ENCODE measurements around the gene VDAC2. TPM values are rescaled to one million over a fixed set of nuclear protein-coding genes. Genes with fewer than 3 reads are reported as not detected.

VDAC2 gene
- polyA plus RNA-seq, 1 donor from 2014 or later = 291 TPM

DNA sequence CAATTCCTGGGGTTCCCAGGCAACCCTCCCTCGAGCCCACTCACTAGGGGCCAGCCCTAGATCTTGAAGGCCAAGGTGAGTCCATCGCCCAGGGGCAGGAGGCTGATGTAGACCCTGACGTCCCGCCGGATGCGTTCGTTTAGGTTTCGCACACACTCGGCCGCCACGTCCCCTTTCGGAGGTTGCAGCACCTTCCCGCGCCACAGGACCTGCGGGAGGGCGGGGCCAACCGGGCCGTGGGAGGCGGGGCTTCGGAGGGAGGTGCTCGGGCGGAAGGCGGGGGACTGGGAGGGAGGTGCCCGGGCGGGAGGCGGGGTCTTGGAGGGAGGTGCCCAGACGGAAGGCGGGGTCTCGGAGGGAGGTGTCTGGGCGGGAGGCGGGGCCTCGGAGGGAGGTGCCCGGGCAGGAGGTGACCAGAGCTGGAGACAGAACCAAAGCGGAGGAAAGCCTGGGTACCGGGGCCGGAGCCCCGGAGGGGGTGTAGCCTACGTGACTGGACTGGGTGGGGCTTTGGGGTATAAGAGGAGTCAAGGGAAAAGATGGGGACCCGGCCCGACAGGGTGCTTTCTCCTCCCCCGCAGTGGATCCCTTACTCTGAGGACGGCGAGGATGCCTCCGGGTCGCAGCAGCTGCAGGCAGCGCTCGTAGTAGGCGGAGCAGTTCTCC lies 23.6 kb downstream of the VDAC2 start:
- no peaks in the 10 kb centered on the region for H3K36me3 ChIP-seq (ENCODE audit: insufficient read depth, low read length)
- peak overlapping the region; percentile 82 for H3K4me3 ChIP-seq (ENCODE audit: low read length)
- no peaks in the 10 kb centered on the region for H3K79me2 ChIP-seq (replicated peaks; ENCODE audit: insufficient read depth, low read length)
- H3K27ac ChIP-seq (ENCODE audit: low read length) = no peak overlapping the region
- peaks cover 9% of the 10 kb centered on the region for H3K27me3 ChIP-seq (ENCODE audit: insufficient read depth, low read depth, low read length)
- no peak overlapping the region for H2AFZ ChIP-seq (ENCODE audit: low read depth, low read length)
- H3F3A ChIP-seq (ENCODE audit: insufficient read depth, low read length, poor library complexity, severe bottlenecking) = no peaks in the 10 kb centered on the region
- TF ChIP-seq EZH2 (IDR thresholded peaks at IDR 0.05; ENCODE audit: borderline replicate concordance, insufficient read depth, low read length, poor library complexity, severe bottlenecking) (no peak), TAF1 (IDR thresholded peaks at IDR 0.05; ENCODE audit: low read depth) (no peak)
- TF ChIP-seq, protein P1, sequence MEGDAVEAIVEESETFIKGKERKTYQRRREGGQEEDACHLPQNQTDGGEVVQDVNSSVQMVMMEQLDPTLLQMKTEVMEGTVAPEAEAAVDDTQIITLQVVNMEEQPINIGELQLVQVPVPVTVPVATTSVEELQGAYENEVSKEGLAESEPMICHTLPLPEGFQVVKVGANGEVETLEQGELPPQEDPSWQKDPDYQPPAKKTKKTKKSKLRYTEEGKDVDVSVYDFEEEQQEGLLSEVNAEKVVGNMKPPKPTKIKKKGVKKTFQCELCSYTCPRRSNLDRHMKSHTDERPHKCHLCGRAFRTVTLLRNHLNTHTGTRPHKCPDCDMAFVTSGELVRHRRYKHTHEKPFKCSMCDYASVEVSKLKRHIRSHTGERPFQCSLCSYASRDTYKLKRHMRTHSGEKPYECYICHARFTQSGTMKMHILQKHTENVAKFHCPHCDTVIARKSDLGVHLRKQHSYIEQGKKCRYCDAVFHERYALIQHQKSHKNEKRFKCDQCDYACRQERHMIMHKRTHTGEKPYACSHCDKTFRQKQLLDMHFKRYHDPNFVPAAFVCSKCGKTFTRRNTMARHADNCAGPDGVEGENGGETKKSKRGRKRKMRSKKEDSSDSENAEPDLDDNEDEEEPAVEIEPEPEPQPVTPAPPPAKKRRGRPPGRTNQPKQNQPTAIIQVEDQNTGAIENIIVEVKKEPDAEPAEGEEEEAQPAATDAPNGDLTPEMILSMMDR (IDR thresholded peaks at IDR 0.05; ENCODE audit: poor library complexity, severe bottlenecking) = no peak
- no peaks in the 10 kb centered on the region for H3K9me2 ChIP-seq (ENCODE audit: insufficient read depth, low read length)
- H3K4me2 ChIP-seq (ENCODE audit: low read length) = no peak overlapping the region
- no peaks in the 10 kb centered on the region for H3K9me3 ChIP-seq (ENCODE audit: low read length)
- no peaks in the 10 kb centered on the region for H4K20me1 ChIP-seq (ENCODE audit: insufficient read depth)
- H3K9ac ChIP-seq (ENCODE audit: low read length) = peak overlapping the region; percentile 69

DNA sequence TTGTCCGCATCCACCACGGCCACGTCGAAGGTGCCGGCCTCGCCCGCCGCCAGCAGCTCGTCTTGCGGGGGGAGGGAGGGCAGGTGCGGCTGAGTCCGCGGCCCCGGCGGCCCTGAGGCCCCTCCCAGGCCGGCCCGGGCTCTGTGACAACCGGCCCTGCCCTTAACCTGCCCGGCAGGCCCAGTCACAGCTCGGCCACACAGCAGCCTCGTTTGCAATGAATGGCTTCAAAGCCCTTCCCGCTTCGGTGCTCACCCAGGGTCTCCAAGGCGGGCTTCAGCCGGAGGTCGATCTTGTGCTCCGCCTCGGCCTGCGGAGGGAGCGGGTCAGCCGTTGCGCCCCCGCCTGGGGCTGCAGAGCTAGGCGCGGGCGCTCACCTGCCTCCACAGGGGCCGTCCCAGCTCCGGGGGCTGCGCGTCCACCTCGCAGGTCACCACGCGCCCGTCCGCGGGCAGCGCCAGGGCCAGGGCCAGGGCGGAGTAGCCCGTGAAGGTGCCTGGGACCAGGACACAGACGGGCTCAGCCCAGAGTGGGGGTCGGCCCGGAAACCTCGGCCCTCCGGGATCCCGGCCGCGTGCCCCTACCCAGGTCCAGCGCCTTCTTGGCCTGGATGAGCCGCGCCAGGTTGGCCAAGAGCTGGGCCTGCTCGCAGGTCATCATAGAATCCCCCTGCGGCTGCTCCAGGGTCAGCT lies 24.2 kb downstream of the VDAC2 start:
- no peaks in the 10 kb centered on the region for H3K9me2 ChIP-seq (ENCODE audit: insufficient read depth, low read length)
- no peaks in the 10 kb centered on the region for H3K36me3 ChIP-seq (ENCODE audit: insufficient read depth, low read length)
- H3K9me3 ChIP-seq (ENCODE audit: low read length) = no peaks in the 10 kb centered on the region
- H2AFZ ChIP-seq (ENCODE audit: low read depth, low read length) = no peak overlapping the region
- H3K27ac ChIP-seq (ENCODE audit: low read length) = no peak overlapping the region
- H3K79me2 ChIP-seq (replicated peaks; ENCODE audit: insufficient read depth, low read length) = no peaks in the 10 kb centered on the region
- TF ChIP-seq, protein P1 (IDR thresholded peaks at IDR 0.05; ENCODE audit: poor library complexity, severe bottlenecking) = no peak
- TF ChIP-seq POLR2AphosphoS5 (IDR thresholded peaks at IDR 0.05) (no peak), SMC3 (conservative IDR thresholded peaks at IDR 0.05; ENCODE audit: poor library complexity) (no peak), EZH2 (IDR thresholded peaks at IDR 0.05; ENCODE audit: borderline replicate concordance, insufficient read depth, low read length, poor library complexity, severe bottlenecking) (no peak), MXI1 (conservative IDR thresholded peaks at IDR 0.05; ENCODE audit: poor library complexity, severe bottlenecking) (no peak), RAD21 (conservative IDR thresholded peaks at IDR 0.05) (no peak), EP300 (conservative IDR thresholded peaks at IDR 0.05; ENCODE audit: poor library complexity, severe bottlenecking) (no peak), TAF1 (IDR thresholded peaks at IDR 0.05; ENCODE audit: low read depth) (no peak)
- TF ChIP-seq, protein P2, sequence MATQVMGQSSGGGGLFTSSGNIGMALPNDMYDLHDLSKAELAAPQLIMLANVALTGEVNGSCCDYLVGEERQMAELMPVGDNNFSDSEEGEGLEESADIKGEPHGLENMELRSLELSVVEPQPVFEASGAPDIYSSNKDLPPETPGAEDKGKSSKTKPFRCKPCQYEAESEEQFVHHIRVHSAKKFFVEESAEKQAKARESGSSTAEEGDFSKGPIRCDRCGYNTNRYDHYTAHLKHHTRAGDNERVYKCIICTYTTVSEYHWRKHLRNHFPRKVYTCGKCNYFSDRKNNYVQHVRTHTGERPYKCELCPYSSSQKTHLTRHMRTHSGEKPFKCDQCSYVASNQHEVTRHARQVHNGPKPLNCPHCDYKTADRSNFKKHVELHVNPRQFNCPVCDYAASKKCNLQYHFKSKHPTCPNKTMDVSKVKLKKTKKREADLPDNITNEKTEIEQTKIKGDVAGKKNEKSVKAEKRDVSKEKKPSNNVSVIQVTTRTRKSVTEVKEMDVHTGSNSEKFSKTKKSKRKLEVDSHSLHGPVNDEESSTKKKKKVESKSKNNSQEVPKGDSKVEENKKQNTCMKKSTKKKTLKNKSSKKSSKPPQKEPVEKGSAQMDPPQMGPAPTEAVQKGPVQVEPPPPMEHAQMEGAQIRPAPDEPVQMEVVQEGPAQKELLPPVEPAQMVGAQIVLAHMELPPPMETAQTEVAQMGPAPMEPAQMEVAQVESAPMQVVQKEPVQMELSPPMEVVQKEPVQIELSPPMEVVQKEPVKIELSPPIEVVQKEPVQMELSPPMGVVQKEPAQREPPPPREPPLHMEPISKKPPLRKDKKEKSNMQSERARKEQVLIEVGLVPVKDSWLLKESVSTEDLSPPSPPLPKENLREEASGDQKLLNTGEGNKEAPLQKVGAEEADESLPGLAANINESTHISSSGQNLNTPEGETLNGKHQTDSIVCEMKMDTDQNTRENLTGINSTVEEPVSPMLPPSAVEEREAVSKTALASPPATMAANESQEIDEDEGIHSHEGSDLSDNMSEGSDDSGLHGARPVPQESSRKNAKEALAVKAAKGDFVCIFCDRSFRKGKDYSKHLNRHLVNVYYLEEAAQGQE (IDR thresholded peaks at IDR 0.05; ENCODE audit: borderline replicate concordance) = no peak
- peak overlapping the region; percentile 65 for H3K4me2 ChIP-seq (ENCODE audit: low read length)
- peaks cover 9% of the 10 kb centered on the region for H3K27me3 ChIP-seq (ENCODE audit: insufficient read depth, low read depth, low read length)
- H3F3A ChIP-seq (ENCODE audit: insufficient read depth, low read length, poor library complexity, severe bottlenecking) = no peaks in the 10 kb centered on the region
- no peaks in the 10 kb centered on the region for H4K20me1 ChIP-seq (ENCODE audit: insufficient read depth)
- H3K9ac ChIP-seq (ENCODE audit: low read length) = peak overlapping the region; percentile 69
- H3K4me3 ChIP-seq (ENCODE audit: low read length) = peak overlapping the region; percentile 82

Measured in neural cell (in vitro differentiated cells).